GM23338 (cell line): ENCODE data around the gene SH3BP5. TPM values are rescaled to one million over a fixed set of nuclear protein-coding genes. Genes with fewer than 3 reads are reported as not detected.

Experiments used
- ATAC-seq: fragments of 200-7000 bp; cut with Tn5 transposase; 3 replicates; pipeline ENCODE4 v1.9.1; 2020
- DNase-seq: peaks from one replicate; pipeline ENCODE4 v3.0.0-alpha.2; 2015; ENCODE audit warnings: low spot score
- H2AFZ ChIP-seq: fragments of 200-600 bp; sonication (generic); 2 replicates; pipeline ENCODE4 v1.8.0; 2016; ENCODE audit warnings: antibody characterized with exemption, mild to moderate bottlenecking, moderate library complexity
- H3F3A ChIP-seq: fragments of 200-600 bp; sonication (generic); replicated peaks from 2 replicates; pipeline ENCODE4 v1.8.0; 2017; ENCODE audit warnings: antibody characterized with exemption, mixed run types, low read depth
- H3K27ac ChIP-seq: fragments of 200-600 bp; sonication (generic); 2 replicates; pipeline ENCODE4 v1.6.1; 2016; ENCODE audit warnings: low read depth
- H3K27me3 ChIP-seq: fragments of 200-600 bp; sonication (generic); 2 replicates; pipeline ENCODE4 v1.8.0; 2016; ENCODE audit warnings: mild to moderate bottlenecking, mixed run types, moderate library complexity; ENCODE audit not compliant: insufficient read depth
- H3K36me3 ChIP-seq: fragments of 200-600 bp; sonication (generic); 2 replicates; pipeline ENCODE4 v1.8.0; 2016; ENCODE audit warnings: mild to moderate bottlenecking; ENCODE audit not compliant: insufficient read depth
- H3K4me1 ChIP-seq: fragments of 200-600 bp; sonication (generic); 2 replicates; pipeline ENCODE4 v1.8.0; 2016; ENCODE audit warnings: mild to moderate bottlenecking, moderate library complexity; ENCODE audit not compliant: insufficient read depth
- H3K4me2 ChIP-seq: fragments of 200-600 bp; sonication (generic); 2 replicates; pipeline ENCODE4 v1.7.1; 2017; ENCODE audit warnings: mixed run types
- H3K4me3 ChIP-seq: fragments of 200-600 bp; sonication (generic); 2 replicates; pipeline ENCODE4 v1.6.1; 2016; ENCODE audit warnings: mixed run types
- H3K79me2 ChIP-seq: fragments of 200-600 bp; sonication (generic); replicated peaks from 2 replicates; pipeline ENCODE4 v1.8.0; 2017; ENCODE audit warnings: mild to moderate bottlenecking; ENCODE audit not compliant: insufficient read depth
- H3K9me2 ChIP-seq: fragments of 200-600 bp; sonication (generic); 2 replicates; pipeline ENCODE4 v1.8.0; 2017; ENCODE audit not compliant: insufficient read depth
- H4K20me1 ChIP-seq: fragments of 200-600 bp; sonication (generic); replicated peaks from 2 replicates; pipeline ENCODE4 v1.8.0; 2017; ENCODE audit warnings: mild to moderate bottlenecking; ENCODE audit not compliant: insufficient read depth
- H3K27ac Mint-ChIP-seq: 2 replicates; pipeline ENCODE4 v1.8.0; 2020; ENCODE audit warnings: inconsistent platforms, mild to moderate bottlenecking, moderate library complexity, mixed read lengths
- H3K27me3 Mint-ChIP-seq: 3 replicates; pipeline ENCODE4 v1.8.0; 2022; ENCODE audit warnings: low read depth, mild to moderate bottlenecking, moderate library complexity, mixed read lengths, inconsistent platforms; ENCODE audit not compliant: insufficient read depth, poor library complexity
- H3K36me3 Mint-ChIP-seq: 3 replicates; pipeline ENCODE4 v1.8.0; 2021; ENCODE audit warnings: low read depth, mild to moderate bottlenecking, inconsistent platforms, moderate library complexity, mixed read lengths
- H3K4me1 Mint-ChIP-seq: 3 replicates; pipeline ENCODE4 v1.8.0; 2020; ENCODE audit warnings: mild to moderate bottlenecking, inconsistent platforms, mixed read lengths
- H3K4me3 Mint-ChIP-seq: 3 replicates; pipeline ENCODE4 v1.8.0; 2021; ENCODE audit warnings: moderate library complexity, mild to moderate bottlenecking, inconsistent platforms, mixed read lengths
- H3K9me3 Mint-ChIP-seq: 3 replicates; pipeline ENCODE4 v1.8.0; 2020; ENCODE audit warnings: moderate library complexity, mild to moderate bottlenecking, inconsistent platforms, mixed read lengths
- CREB1 ChIP-seq: fragments of 250-450 bp; sonication (Bioruptor Pico); IDR thresholded peaks from 2 replicates; pipeline ENCODE4 v1.5.0; 2020; ENCODE audit warnings: low read depth, mild to moderate bottlenecking, moderate library complexity
- CTCF ChIP-seq, 2 experiments: fragments of 200-600 bp in 1 of 2; sonication (generic) in 1 of 2; conservative IDR thresholded peaks; 2 replicates each; pipeline versions ENCODE4 v1.5.1 to v1.6.1; 2016 to 2017; ENCODE audit warnings: antibody characterized with exemption in 2 of 2, low read depth in 2 of 2, mild to moderate bottlenecking in 2 of 2, moderate library complexity in 1 of 2
- ETS1 ChIP-seq: IDR thresholded peaks from 2 replicates; pipeline ENCODE4 v1.6.1; 2016; ENCODE audit warnings: antibody characterized with exemption
- EZH2 ChIP-seq: fragments of 200-600 bp; sonication (generic); IDR thresholded peaks from one replicate; pipeline ENCODE4 v1.8.0; 2017; ENCODE audit warnings: antibody characterized with exemption, mild to moderate bottlenecking, low read depth; ENCODE audit not compliant: unreplicated experiment
- EZH2phosphoT487 ChIP-seq: fragments of 200-600 bp; sonication (generic); IDR thresholded peaks from one replicate; pipeline ENCODE4 v1.8.1; 2018; ENCODE audit warnings: antibody characterized with exemption; ENCODE audit not compliant: unreplicated experiment
- JUNB ChIP-seq: IDR thresholded peaks from one replicate; pipeline ENCODE4 v1.6.1; 2016; ENCODE audit warnings: antibody characterized with exemption; ENCODE audit not compliant: unreplicated experiment
- NANOG ChIP-seq: IDR thresholded peaks from 2 replicates; pipeline ENCODE4 v1.6.1; 2016; ENCODE audit warnings: antibody characterized with exemption, borderline replicate concordance
- POLR2AphosphoS5 ChIP-seq: IDR thresholded peaks from 2 replicates; pipeline ENCODE4 v1.6.1; 2016; ENCODE audit warnings: antibody characterized with exemption, low read depth
- REST ChIP-seq: IDR thresholded peaks from one replicate; pipeline ENCODE4 v1.6.1; 2018; ENCODE audit warnings: antibody characterized with exemption; ENCODE audit not compliant: unreplicated experiment
- STAT1 ChIP-seq: IDR thresholded peaks from one replicate; pipeline ENCODE4 v1.6.1; 2016; ENCODE audit warnings: antibody characterized with exemption; ENCODE audit not compliant: unreplicated experiment
- ZNF114 ChIP-seq: fragments of 250-450 bp; sonication (Bioruptor Pico); IDR thresholded peaks from 2 replicates; pipeline ENCODE4 v1.5.0; 2020; ENCODE audit warnings: mild to moderate bottlenecking, moderate library complexity
- ZNF331 ChIP-seq: fragments of 250-450 bp; sonication (Bioruptor Pico); IDR thresholded peaks from 2 replicates; pipeline ENCODE4 v1.5.0; 2020; ENCODE audit warnings: low read depth, mild to moderate bottlenecking, moderate library complexity
- ZNF462 ChIP-seq: fragments of 250-450 bp; sonication (Bioruptor Pico); IDR thresholded peaks from 2 replicates; pipeline ENCODE4 v1.5.0; 2020; ENCODE audit warnings: mild to moderate bottlenecking, moderate library complexity
- polyA plus RNA-seq: library from polyadenylated mRNA; unstranded; fragments of >200 nt; fragmentation: Nextera tagmentation; extraction: Ambion mirVana; gene quantifications from 2 replicates; pipeline ENCODE4 v1.2.1, GENCODE V29; 2016
- total RNA-seq: library from RNA; depleted of rRNA; stranded (reverse); fragments of >200 nt; shearing (Covaris generic); gene quantifications from 2 replicates; pipeline ENCODE4 v1.2.3, GENCODE V29; 2014

The SH3BP5 gene
- total and polyA plus RNA-seq, 2 experiments from 2014 or later: 5.8 to 9.1 TPM

DNA sequence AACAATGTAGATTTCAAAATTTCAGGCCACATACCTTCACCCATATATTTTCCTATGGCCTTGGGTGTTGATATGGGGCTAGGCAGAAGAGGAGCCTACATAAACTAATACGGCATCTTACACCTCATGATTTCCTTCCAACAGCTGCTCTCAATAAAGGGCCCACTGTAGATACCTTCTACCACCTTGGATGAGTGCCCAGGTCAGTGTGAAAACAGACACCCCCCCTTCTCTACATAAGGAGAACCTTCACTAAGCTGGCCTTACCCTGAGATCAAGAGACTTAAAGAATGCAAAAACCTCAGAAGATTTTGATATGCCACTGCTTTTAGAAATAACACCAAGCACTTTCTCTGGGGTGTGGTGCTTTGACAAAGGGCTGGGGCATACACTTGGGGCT is 42.7 kb downstream of the SH3BP5 start:
- H3K27ac Mint-ChIP-seq: no peak overlapping the region
- no peaks in the 10 kb centered on the region for H3K9me3 Mint-ChIP-seq
- no peak overlapping the region for H3K27ac ChIP-seq
- H3K27me3 Mint-ChIP-seq: peaks cover 1% of the 10 kb centered on the region
- no peak overlapping the region for H3K4me3 Mint-ChIP-seq
- H3K4me3 ChIP-seq: no peak overlapping the region
- H4K20me1 ChIP-seq: no peaks in the 10 kb centered on the region; the same call in 1 of the 2 replicates
- H2AFZ ChIP-seq: no peak overlapping the region
- no peaks in the 10 kb centered on the region for H3F3A ChIP-seq
- H3K36me3 Mint-ChIP-seq: no peaks in the 10 kb centered on the region
- H3K4me1 Mint-ChIP-seq: peaks cover 10% of the 10 kb centered on the region
- H3K4me2 ChIP-seq: no peak overlapping the region
- H3K79me2 ChIP-seq: peaks cover 11% of the 10 kb centered on the region; the same call in 1 of the 2 replicates
- H3K9me2 ChIP-seq: no peaks in the 10 kb centered on the region
- H3K27me3 ChIP-seq: no peaks in the 10 kb centered on the region
- TF ChIP-seq ZNF114 (CRISPR knock-in tag) (no peak), ZNF331 (CRISPR knock-in tag) (no peak), EZH2phosphoT487 (no peak), ETS1 (no peak), REST (no peak), CREB1 (no peak), CTCF (conservative IDR thresholded peaks at IDR 0.05; ENCODE audit: low read depth in 2 of 2) (no peak), ZNF462 (CRISPR knock-in tag) (no peak), EZH2 (no peak), NANOG (no peak), POLR2AphosphoS5 (no peak), STAT1 (no peak), JUNB (no peak)
- H3K4me1 ChIP-seq: peaks cover 3% of the 10 kb centered on the region; the same call in 1 of the 2 replicates
- ATAC-seq (no peak), DNase-seq (no peak)
- no peaks in the 10 kb centered on the region for H3K36me3 ChIP-seq
